AG09319 (cell line): ENCODE results near the gene GGACT.

ENCODE experiments used
- DNase-seq: peaks from one replicate; pipeline ENCODE4 v3.0.0-alpha.2; 2010; ENCODE audit warnings: low read depth; ENCODE audit errors: extremely low read depth
- CTCF ChIP-seq: IDR thresholded peaks from 2 replicates; pipeline ENCODE4 v1.5.1; 2011; ENCODE audit warnings: low read depth, mild to moderate bottlenecking, inconsistent platforms, low read length, moderate library complexity

Gene GGACT

DNA sequence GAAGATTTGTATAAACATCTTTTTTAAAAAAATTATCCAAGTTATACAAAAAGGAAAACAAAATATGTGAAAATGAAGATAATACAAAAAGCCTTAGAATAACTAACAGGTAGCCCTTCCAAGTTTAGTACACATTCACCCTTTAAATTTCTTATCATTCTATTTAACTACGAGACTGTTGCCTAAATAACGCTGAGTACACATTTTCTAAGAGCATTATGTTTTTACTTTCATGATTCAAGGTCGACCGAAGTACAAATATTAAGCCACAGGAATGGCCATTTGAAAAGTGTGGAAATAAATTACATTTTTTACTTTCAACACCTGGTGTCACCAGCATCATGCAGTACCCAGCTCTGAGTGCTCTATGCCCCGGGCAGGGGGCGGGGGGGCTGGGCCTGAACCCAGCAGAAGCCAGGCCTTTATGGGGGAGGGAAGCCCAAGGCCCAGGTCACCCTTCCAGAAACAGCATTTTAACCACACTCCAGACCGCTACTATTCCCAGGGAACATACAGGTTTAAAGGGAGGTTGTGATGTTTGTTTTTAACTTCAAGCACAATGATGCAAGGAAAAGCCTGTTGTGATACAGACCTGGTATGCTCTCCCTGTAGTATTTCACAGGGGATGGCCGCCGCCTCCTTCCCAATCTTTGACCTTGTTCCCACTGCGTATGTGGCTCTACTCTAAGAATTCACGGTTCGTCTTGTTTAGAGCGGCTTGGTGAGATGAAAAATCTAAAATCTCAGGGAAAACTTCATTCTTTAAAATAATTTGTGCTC, 24.0 kb downstream of the GGACT start:
- DNase-seq: no peak
- TF ChIP-seq CTCF: no peak

GRCh38 chr13:100563779-100564178, 24.8 kb downstream of the GGACT start:
- DNase-seq: no peak
- no peak for TF ChIP-seq CTCF

DNA sequence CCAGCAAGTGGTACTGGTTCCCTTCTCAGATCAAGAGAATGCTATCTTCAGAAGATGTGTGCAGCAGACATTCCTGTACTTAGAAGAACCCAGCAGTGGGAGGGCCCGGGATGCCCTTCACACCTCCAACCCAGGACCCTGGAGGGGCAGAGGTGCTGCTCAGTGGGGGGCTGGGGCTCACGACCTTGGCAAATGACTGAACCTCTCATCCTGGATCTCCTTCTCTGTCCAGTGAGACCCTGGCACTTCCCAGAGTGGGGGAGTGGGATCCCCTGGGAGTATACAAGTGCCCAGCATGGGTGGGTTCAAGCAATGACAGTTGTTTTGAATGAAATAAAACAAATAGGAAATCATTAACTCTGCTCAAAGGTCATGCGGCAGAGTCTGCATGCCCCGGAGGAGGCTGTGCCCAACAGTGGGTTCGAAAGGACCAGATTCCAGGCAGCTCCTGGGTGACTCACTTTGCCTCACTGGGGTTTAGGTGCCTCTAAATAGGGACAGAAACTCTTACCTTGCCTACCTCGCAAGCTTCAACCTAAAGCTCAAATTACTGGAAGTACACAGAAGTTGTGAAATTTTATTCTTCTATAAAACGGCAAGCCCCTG, 26.9 kb downstream of the GGACT start:
- DNase-seq: no peak
- no peak for TF ChIP-seq CTCF

DNA sequence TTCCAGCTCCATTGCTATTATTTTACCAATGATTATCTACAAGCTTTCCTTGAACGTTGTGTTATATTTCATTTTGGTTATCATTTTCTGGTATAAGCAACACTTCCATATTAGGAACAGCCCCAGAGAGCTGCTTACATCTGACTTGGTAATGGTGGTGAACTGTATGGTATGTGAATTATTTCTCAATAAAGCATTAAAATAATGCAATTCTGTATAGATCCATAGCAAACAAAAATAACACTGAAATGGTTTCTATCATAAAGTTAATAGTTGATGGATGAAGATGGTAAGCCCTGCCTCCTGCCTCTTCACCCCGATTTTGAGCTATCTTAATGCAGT, 27.5 kb downstream of the GGACT start:
- no peak for TF ChIP-seq CTCF
- DNase-seq: no peak

DNA sequence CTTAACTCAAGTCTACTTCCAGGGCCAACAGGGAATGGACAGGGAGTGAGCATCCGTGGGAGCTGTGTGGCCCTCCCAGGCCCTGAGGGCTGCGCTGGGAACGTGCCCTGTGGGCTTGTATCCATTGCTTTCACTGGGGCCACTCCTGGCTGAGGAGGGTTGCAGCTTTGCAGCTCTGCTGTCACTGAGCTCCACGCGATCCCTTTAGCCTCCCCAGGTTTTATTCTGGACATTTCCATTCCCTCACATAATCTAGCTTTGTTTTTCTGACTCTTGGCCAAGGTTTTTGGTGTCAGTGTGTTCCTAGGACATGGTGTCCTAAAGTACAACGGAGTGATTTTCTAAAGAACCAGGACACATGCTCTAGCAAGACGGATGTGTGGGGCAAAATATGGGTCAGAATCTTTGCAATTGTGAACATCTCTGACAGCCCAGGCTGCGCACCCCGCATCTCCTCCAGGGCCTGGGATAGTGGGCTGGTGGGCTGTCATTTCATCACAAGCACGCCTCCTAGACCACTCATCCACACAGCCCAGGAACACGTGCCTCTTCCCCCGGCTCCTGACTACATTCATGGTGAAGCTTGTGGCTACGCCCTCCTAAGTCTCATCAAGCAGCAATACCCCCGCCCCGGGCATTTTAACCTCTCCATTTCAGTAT, 28.0 kb downstream of the GGACT start:
- TF ChIP-seq CTCF: no peak
- no peak for DNase-seq

DNA sequence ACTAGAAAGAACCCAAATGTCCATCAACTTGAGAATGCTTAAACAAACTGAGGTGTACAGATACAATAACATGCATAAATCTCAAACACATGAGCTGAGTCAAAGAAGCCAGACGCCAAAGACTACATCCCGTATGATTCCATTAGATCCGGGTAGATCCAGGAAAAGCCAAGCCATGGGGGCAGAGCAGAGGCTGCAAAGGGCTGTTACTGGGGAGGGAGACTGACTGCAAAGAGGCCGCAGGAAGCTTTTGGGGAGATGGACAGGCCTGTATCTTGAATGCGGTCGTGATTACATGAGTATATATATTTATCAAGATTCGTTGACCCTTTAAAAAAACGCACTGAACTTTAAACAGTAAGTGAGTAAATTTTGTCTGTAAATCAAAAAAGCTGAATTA, 28.7 kb downstream of the GGACT start:
- TF ChIP-seq CTCF: no peak
- DNase-seq: no peak

DNA sequence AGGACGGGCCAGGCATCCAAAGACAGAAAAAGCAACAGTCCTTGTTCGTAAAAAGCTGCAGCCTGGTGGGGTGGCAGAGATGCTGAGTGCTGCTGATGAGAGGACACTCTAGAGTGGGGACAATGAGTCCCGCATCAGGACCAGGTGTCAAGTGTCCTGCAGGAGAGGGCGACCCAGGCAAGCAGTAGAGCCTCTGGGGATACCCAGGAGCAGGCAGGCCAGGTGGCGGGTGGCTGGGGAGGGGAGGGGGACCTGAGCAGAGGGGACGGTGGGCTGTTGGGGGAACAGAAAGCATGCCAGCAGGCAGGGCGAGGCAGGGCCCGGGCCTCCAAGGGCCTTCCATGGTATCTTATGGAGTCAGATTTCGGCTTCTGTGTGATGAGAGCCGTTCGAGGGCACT, 35.8 kb downstream of the GGACT start:
- no peak for TF ChIP-seq CTCF
- no peak for DNase-seq
